IPS DF 19.7 (cell line): ENCODE measurements around the gene CRABP2.

Experiments used
- DNase-seq: peaks from one replicate; pipeline ENCODE4 v3.0.0-alpha.2; 2013; ENCODE audit warnings: low read depth, low spot score

CRABP2 gene

DNA sequence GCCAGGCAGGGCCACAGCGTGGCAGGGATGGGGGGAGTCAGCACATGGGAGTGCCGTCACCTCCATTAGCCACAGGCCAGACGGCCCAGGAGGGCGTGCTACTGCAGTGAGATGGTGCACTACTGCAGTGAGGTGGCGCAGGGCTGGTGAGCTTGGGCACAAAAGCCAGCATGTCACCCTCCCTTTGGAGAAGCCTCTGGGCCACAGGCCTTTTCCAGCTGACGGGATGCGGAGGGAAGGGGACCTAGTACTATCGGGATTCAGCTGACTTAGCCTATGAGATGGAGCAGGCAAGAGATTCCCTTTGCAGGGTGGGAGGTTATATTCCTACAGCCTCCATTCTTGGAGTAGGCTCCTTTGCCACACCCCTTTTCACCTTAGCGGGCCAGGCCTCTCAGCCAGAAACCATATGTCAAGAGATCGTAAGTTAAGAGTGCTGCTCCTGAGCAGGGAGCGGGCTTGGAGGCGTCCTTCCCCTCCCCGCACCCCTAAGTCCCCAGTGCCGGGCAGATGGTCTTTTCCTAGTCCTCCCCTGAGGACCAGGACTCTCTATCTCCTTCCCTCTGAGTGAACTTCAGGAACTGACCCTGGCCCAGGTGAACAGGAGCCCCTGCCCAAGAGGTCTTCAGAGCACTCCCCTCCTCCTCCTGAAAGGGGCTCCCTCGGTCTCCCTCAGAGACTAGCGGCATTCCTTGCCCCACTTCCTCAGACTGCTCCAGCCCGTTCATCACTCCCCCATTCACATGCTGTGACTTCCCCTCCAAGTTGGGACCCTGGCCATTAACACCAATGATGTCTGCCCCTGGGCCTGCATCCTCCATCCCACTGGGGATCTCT, 36.4 kb downstream of the CRABP2 start:
- no peak for DNase-seq

- DNase-seq = no peak
Observed at GRCh38 chr1:156667968-156668709, 37.2 kb downstream of the CRABP2 start.

DNA sequence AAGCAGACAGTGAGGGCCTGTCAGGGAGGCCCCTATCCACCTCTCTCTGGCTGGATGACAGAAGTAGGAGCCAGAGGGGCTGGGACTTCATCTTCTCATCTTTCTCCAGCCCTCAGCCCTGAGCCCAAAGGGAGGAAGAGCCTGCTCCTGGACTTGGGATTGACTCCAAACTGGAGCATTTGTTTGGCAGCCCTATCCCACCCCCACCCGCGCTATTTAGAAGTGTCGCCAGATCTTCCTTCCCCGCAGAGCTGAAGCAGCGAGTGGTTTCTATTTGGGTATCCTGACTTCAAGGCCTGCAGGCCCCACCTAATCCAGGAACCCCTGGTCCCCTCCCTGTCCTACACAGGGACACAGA, 37.8 kb downstream of the CRABP2 start:
- DNase-seq = no peak

GRCh38 chr1:156666862-156667609, 38.3 kb downstream of the CRABP2 start:
- DNase-seq = no peak

DNA sequence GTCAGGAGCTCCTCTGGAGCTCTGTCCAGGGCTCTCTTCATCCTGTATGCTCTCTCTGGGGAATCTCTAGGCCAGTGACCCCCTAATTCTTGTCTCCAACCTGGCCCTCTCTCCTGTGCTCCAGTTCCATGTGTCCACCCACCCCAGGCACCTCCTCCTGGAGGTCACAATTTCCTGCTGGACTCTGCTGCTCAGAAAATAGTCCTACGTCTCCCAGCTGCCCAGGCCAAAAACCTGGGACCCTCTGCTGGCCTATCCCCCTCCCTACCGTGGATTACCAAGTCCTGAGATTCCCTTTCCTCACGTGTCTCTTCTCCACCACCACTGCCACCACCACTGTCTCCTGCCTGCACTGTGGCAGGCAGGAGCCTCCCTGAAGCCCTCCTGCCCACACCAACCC, 39.8 kb downstream of the CRABP2 start:
- no peak for DNase-seq

GRCh38 chr1:156664767-156665411, 40.5 kb downstream of the CRABP2 start:
- no peak for DNase-seq

DNA sequence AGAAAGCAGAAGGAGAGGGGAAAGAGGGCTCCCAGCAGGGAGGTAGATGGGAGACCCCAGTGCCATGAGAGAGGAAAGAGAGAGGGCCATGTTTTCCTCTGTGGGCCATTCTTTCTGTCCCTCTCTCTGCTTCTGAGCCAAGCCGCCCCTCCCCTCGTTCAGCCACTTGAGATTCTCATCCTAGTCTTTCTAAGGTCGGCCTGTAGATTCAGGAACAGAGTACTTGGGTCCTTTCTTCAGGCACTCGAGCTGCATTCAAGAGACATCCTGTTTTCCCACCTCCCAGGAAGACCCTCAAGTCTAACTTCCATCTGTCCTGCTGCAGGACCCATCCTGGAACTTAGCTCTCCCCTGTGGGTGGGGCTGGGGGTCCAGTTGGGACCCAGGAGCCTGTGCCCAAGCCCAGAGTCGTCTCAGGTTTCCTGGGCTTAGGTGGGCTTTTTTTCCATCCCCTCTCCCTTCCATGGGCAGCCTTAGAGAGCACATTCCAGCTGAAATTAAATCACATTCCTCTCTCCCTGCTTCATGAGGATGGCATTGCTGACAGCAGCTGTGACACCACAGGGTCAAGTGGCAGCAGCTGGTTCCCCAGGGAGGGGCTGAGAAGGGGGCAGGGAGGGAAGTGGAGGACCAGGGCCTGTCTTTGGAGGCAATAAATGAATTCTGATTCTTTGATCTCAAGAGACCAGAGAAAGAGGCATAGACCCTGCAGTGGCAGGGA, 41.2 kb downstream of the CRABP2 start:
- no peak for DNase-seq

DNA sequence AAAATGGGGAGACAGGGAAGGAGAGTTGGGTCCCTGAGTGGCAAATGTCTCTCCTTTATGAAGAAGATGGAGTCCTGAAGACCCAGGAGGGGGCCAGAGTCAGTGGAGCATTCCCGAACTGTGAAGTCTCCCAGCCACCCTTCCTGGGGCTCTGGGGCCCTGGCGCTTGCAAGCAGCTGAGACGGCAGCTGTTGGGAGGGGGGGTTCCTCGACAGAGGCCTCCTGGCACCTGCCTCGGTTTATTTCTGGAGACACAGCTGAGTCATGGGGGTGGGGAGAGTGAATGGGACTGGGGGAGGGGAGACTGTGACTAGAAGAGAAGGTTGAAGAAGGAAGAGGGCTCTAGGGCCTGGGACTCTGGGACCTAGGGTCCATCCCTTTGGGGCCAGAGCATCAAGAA, 42.2 kb downstream of the CRABP2 start:
- DNase-seq = no peak

DNA sequence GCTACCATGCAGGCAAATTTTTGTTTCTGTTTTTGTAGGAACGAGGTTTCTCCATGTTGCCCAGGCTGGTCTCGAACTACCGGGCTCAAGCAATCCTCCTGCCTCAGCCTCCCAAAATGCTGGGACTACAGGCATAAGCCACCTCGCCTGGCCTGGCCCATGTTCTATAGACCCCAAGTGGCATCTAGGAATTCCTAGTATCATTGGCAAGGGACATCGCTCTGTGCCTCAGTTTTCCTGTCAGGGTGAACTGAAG, 42.7 kb downstream of the CRABP2 start:
- DNase-seq = no peak

GRCh38 chr1:156662005-156662799, 43.2 kb downstream of the CRABP2 start:
- DNase-seq = no peak

GRCh38 chr1:156660752-156661112, 44.7 kb downstream of the CRABP2 start:
- no peak for DNase-seq

- DNase-seq = no peak
Observed at GRCh38 chr1:156659988-156660751, 45.2 kb downstream of the CRABP2 start.

GRCh38 chr1:156659661-156659987, 45.8 kb downstream of the CRABP2 start:
- no peak for DNase-seq

- no peak for DNase-seq
Observed at GRCh38 chr1:156658945-156659574, 46.3 kb downstream of the CRABP2 start.

- DNase-seq = no peak
Observed at GRCh38 chr1:156658496-156658895, 46.9 kb downstream of the CRABP2 start.

DNA sequence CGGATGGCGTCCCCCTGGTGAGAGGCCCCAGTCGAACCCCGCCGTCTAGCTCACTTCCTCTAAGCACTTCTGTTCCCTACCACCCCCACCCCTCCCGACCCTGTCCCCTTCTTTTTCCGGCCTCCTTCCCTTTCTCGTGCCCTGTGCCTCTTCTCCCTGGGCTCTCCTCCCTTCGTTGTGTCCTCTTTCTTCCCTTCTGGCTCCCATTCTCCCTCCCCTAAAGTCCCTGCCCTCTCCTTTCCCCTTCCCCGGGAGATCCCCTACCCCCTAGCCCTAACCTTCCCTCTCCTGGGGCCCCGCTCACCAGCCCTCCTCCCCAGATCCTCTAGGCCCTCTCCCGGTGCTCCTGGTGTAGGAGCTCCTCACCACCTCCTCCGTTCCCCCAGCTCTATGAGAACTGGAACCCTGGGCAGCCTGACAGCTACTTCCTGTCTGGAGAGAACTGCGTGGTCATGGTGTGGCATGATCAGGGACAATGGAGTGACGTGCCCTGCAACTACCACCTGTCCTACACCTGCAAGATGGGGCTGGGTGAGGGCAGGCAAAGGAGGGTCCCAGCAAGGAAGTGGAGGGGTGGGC, 47.6 kb downstream of the CRABP2 start:
- DNase-seq = no peak

DNA sequence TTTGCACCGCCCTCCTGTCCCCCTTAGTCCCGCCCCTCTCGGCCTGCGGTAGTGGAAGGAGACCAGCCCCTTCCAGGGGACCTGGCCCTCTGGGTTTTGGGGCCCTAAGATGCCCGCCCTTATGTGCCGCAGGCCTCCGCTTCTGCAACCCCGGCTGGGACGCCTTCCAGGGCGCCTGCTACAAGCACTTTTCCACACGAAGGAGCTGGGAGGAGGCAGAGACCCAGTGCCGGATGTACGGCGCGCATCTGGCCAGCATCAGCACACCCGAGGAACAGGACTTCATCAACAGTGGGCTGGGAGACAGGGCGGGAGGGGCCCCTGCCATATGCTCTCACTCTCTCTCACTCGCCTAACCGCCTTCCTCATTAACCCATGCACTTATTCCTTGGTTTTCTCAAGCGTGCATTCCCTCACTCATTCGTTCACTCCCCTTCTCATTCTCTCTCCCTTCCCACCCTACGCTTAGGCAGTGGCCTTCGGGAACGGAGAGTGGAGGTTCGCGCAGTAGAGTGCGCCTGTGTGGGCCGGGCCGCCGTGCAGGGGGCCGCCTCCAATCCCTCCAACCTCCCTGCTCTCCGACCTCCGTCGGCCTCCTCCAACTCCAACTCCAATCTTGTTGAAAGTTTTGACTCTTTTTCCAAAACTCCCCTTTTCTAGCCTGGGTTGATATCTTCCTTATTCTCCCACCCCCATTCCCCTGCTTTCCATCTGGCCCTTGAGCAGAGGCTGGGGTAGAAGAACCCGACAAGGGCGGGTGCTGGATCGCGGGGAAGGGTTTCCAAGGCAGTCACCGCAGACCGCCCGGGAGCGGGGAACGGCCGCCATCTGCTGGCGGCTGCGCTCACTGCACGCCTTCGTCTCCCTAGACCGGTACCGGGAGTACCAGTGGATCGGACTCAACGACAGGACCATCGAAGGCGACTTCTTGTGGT, 48.3 kb downstream of the CRABP2 start:
- DNase-seq = no peak

DNA sequence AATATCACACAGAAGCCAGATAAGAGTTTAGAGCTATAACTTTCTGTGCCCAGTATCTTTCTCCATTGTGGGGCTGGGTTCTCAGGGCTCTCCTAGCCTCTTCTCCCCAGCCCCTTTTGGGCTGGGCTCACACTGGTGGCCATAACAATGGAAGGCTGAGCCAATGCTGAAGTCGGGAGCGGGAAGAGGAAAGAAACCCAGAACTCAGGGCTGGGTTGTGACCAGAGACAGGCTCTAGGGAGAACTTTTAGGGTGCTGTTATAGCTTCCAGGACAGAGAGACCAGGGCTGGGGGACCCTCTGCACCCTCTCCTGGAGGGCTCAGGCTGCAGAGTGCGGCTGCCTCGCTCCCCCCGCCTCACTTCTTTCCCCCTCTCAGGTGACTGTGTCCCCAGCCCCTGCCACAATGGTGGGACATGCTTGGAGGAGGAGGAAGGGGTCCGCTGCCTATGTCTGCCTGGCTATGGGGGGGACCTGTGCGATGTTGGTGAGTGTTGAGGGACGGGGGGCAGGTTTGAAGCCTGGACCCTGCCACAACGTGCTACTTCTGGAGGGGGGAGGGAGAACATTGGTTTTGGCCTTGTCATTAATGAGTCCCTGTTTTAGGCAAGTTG, 49.4 kb downstream of the CRABP2 start:
- no peak for DNase-seq
